Activated T-cell treated with anti-CD3 and anti-CD28 coated beads, Interleukin-2, amount 50 U/mL, for 1 hour (primary cell): ENCODE measurements around the gene SRRM2.
"Not testable (repeated sequence)": the region's sequence is repeated elsewhere in the genome, so short reads cannot be mapped to it uniquely, and the experiment has no call there.

Experiments used
- DNase-seq: peaks from one replicate; pipeline ENCODE4 v3.0.0-alpha.2; 2020

The SRRM2 gene

DNA sequence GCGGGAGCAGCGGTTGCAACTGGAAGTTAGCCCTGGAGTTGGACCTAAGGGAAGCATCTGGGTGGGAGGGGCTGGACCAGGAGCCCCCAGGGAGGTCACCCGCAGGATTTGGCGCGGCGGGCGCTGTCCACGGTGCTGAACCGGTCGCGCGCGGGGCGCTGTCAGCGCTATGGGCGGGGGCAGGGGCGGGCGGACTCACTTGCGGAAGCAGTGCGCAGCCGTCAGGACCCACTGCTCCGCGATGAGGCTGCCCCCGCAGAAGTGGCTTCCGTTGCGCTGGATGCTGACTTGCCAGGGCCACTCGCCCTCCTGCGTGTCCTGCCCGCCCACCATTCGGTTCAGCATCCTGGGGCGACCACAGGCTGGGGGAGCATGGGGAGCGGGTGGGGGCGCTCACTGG lies 36.9 kb upstream of the SRRM2 start:
- peak; percentile 86 for DNase-seq

DNA sequence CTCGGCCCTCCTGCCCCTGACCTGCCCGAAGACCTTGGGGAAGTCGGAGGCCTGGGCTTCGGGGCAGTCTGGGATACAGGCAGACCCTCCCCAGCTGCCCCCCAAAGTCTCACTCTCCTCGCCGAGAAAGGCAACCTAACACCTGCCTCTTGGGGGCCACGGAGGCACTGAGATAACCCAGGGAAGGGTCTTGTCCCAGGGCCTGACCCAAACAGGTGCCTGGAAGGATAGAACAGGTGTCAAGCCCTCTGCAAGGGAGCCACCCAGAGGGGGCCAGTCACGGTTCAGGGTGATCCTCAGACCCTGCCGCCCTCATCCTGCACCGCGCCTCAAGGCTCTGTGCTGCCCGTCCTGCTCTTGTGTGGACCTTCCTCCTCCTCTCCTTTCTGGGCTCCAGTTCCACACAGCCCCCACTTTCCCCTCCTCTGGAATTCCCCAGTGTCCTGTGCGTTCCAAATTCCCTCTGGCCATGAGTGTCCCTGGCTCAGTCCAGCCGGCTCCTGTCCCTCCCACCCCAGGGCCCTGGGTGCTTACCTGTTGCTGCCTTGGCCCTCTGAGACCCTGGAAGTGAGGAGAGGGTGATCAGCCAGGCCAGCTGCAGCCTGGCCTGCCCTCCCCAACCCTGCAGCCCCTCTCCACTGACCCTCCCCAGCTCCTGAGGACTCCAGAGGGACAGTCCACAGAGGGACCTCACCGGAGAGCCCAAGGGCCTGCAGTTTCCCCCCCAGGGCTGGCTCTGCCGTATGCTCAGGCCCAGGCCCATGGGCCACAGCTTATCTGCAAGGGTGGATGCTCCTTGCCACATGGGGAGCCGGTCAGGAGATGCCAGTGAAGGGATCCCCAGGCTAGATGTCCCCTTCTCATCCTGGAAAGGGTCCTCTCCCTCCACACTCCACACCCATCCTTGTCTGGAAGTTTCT lies 36.2 kb upstream of the SRRM2 start:
- DNase-seq = no peak

DNA sequence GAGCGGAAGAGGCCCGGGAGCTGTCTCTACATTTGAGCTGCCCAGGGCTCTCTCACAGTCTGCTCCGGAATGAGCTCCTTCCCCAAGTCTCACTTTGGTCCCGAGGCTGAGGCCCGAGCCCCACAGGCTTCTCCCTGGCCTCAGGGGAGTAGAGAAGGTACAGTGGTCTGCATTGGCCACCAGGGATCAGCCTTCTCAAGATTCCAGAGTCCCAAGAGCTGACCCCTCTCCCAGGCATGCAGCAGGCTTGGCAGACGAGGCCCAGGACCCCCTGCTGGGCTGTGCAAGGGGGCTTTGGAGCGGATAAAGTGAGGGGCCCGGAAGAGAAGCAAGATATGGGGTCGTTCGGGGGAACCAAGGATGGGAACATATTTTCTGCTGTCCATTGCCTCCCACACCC lies 35.5 kb upstream of the SRRM2 start:
- no peak for DNase-seq

DNA sequence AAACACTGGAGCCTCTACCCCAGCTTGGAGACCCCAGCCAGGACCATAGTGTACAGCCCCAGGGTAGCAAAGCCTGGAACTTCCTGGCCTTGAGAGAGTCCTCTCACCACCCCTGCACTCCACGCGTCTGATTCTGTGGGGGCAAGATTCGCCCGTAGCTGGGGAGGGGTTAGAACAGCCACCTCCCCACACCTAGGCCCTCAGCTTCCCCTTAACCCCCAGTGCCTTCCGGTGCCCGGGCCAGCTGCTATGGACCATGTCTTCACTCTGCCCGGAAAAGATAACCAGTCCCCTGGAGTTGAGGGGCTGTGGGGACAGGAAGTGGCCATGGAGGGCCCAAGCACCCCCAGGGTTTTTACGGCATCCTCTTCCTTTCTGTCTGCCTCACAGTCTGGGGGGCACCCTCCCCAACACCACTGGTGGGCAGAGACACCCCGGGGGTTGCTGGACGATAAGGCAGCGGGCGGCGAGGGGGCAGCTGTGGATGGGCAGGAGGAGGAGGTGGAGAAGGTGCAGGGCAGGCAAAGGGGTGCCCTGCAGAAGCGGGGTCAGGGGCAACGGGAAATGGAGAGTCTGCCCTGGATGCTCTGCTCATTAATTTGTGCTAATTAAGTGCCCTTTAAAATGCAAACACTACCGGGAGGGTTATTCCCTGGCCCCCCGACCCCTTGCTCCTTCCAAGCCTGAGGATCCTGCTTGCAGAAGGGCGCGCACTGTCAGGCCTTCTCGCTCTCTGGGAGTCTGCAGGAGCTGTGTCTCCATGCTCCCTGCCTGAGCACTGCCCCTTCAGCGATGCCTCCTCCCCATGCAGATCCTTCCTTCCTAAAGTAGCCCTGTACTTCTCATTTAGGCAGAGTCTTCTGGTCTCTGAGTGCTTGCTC lies 34.8 kb upstream of the SRRM2 start:
- DNase-seq = no peak

DNA sequence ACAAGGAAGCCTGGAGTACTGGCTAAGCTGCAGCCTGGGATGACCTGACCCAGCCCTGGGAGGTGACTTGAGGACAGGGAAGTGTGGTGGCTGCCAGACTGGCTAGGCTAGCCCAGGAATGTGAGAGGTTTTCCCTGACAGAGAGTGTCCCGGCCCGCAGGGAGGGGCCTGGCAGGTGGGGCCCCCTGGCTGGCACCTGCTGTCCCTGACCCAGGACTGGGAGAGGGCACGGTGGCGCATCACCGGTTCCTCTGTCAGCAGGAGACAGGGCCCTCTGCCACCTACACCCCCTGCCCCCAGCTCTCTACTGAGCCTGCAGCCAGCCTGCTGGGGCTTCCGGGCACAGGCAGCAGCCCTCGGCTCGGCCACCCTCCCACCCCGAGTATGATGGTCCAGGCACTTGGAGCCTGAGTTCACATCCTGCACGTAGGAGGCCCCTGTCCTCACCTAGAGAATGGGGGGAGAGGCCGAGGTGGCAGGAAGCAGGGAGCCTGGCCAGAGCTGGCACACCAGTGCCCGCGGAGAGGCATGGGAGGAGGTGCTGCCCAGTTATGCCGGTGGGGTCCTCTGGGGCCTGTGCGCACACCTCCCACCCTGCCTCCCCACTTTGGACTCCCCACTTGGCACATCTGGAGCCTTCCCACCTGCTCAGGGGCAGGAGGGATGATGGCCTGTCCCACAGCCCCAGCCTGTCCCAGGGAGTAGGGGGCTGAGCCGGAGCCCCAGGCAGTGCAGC lies 32.9 kb upstream of the SRRM2 start:
- no peak for DNase-seq

DNA sequence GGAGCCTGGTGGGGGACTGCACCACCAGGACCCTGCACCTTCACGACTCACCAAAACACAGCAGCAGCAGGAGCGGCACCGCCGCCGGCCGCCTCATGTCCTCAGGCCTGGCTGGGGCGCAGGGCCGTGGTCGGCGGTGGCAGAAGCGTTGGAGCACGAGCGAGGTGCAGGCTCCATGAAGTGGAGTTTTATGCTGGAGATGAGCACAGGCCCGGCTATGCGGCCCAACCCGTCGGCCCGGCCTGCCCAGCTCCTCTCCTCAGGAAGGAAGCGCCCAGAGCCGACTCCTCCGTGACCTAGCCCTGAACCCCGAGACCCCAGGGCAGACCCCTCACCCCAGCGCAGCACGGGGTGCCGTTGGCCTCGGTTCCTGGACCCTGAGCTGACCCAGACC lies 32.4 kb upstream of the SRRM2 start, which contains the start of gene PRSS27:
Gene PRSS27, minus strand, starts transcription at position 161 of the 394 bp plus-strand sequence. Its CDS starts 64 bp downstream, at position 97.
- no peak for DNase-seq

DNA sequence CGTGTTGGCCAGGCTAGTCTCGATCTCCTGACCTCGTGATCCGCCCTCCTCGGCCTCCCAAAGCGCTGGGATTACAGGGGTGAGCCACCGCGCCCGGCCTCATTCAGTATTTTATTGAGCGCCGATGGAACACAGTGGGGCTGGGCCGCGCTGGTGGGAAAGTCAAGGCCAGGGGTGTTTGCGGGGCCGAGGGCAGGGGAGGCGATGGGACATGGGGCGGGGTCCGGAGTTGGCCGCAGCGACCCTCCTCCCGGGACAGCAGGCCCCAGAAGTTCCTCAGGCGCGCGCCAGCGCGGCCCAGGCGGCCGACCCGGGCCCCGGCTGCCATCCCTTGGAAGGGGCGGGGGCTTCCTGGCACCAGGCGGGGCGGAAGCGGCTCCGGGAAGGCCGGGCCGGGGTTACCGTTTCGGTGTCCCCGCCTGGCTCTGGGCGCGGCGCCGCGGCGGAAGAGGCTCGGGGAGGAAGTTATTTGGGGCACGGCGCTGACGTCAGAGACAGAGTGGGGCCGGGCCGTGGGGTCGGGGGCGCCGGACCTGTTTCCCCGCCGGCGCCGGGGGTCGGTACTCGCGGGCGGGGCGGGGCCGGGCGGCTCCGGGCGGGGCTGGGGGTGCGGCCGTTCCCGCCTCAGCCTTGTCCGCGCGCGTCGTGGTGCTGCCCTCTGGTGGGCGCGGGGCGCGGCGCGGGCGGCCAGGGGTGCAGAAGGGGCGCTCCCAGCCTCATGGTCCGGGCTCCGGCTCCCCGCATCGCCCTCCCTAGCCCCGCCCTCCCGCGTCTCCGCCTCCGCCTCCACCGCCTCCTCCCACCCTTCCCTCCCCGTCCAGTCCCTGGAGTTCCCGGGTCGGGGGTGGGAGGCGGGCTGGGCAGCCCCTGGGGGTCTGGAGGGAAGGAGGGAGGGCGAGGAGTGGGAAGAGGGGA lies 31.5 kb upstream of the SRRM2 start:
- DNase-seq = peak; percentile 87

DNA sequence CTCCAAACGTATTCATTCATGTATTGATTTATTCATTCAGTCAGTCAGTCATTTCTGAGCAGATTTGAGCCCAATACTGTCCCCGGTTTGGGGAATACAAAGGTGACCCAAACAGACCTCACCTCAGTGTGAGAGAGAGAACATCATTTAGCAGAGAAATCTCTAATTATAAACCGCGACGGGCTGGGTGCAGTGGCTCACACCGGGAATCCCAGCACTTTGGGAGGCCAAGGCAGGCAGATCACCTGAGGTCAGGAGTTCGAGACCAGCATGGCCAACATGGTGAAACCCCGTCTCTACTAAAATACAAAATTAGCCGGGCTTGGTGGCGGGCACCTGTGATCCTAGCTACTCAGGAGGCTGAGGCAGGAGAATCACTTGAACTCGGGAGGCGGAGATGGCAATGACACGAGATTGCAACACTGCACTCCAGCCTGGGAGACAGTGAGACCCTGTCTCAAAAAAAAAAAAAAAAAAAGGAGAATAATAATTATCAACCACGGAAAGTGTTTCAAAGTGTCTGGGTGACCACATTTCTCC lies 30.7 kb upstream of the SRRM2 start:
- not testable (repeated sequence) for DNase-seq

DNA sequence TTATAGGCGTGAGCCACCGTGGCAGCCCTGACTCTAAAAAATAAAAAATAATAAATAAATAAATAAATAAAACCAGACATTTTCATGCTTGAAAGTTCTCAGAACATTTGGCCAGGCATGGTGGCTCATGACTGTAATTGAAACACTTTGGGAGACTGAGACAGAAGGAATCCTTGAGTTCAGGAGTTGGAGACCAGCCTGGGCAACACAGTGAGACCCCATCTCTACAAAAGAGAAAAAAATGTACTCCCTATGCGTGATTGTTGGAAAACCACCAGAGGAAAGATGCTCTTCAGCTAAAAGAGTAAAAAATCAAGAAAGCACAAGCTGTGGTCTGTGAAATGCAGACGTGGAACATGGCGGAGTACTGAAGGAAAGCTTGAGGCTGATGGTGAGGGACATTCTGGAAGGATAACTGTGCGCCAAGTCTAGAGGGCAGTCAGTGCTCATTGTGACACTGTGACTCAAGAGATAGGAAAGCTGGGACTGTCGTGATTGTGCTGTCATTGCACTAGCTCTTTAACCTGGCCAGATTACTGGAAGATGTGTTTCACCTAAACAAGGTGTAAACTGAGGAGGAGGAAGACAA lies 28.3 kb upstream of the SRRM2 start:
- DNase-seq = no peak

DNA sequence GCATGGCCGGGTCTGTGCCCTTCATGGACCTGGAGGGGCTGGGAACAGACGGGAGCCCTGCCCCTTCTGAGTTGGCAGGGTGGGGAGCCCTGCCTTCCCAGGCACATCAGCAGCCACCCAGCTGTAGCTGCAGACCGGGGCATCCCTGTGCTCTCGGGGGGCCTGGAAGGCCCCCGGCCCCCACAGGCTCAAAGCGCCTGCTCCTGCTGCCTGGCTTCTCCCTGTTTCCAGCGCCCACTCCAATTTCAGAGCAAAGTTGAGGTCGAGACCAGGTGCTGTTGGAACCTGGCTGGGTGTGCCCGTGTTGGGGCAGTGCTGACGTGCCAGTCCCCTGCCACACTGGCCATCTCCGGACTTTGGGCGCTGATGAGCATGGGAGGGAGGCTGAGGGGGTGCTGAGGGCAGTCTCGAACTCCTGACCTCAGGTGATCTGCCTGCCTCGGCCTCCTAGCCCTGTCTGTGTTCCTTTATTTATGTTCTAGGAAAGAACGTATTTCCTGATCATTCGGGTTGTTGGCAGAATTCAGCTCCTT lies 27.6 kb upstream of the SRRM2 start:
- DNase-seq = no peak

DNA sequence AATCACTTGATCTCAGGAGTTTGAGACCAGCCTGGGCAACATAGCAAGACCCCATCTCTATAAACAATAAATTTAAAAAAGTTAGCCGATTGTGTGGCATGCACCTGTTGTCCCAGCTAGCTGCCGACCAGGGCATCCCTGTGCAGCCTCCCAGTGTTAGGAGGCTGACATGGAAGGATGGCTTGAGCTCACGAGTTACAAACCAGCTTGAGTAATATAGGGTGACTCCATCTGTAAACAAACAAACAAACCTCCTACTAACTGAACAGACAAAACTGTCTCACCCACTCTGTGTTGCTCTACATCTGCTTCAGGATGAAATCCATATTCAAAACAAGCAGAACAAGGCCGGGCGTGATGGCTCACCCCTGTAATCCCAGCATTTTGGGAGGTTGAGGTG lies 25.5 kb upstream of the SRRM2 start:
- no peak for DNase-seq

DNA sequence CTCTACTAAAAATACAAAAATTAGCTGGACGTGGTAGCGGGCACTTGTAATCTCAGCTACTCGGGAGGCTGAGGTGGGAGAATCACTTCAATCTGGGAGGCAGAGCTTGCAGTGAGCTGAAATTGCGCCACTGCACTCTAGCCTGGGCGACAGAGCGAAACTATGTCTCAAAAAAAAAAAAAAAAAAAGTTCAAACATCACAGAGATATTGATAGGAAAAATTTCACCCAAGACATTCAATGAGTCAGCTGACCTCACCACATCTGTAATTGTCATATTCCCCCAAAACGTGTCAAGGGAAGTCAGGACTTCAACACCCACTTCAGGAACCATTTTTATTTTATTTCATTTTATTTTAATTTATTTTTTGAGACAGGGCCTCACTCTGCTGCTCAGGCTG lies 24.4 kb upstream of the SRRM2 start:
- DNase-seq = no peak

DNA sequence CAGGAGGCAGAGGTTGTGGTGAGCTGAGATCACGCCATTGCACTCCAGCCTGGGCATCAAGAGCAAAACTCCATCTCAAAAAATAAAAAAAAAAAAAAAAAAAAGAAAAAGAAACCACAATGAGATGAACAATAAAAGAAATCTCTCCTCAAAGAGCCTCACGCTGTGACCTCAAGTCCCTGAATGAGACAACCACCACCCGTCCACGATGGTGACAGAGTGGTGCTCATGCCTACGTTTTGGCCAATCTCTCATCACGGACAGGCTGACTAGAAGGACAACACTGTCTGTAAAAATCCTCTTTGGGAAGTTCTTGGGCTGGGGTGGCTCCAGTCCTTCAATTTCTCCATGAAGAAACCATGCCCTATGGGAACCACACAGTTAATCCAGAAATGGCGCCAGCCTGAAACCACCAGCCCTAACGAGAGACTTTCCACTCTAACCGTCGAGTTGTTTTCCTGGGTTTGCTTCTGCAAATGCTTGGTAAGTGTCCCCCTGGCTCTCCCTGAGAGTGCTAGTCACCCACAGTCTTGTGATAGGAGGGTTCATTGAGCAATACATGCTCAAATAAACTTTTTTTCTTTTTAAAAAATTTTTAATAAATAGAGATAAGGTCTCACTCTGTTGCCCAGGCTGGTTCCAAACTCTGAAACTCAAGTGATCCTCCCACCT lies 17.5 kb upstream of the SRRM2 start:
- DNase-seq = no peak

DNA sequence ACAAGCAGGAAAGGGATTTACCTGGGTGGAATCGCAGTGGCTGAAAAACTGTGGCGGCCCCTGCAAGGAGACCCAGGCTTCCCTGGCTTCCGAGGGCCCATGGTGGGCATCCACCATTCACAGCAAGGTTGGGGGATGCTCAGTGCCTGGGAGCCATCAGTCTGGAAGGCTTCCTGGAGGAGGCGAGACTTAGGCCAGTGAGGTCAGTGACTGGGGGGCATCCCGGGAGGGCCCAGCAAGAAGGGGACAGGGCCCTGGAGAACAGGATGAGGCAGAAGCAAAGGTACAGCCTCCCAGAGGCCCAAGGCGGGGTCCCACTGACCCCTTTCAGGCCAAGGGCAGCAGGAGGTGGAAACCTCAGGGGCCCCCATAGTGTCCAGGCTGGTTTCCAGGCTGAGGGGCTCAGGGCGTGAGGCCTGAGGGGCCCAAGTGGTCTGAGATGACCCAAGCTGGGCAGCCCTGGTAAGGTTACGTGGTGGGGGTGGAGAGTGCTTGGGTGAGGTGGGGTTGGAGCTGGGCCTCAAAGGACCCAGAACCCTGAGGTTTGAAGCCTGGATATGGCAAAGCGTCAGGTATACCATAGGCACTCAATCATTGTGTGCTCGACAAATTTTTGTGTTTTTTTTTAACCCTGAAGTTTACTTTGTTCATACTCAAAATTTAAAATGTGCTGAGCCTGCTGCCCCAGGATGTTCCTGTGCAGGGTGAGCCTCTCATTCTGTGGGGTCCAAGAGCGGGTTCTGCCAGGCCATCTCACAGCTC lies 15.8 kb upstream of the SRRM2 start:
- DNase-seq = no peak

DNA sequence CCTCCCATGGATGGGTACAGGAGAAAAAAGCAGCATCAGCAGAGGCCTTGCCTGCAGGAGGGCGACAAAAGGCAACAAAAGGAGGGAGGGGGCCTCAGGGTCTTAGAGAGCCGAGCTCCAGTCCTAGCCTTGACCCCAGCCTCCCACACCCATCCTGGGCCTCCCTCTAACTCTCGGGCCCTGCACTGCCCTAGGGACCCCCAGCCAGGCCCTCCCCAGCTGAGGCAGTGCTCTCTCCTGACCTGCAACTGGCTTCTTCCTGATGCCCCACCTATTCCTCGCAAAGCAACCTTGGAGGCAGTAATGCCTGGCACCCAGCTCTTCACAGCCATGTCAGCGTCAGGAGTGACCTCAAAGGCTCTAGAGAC lies 15.2 kb upstream of the SRRM2 start:
- DNase-seq = no peak

DNA sequence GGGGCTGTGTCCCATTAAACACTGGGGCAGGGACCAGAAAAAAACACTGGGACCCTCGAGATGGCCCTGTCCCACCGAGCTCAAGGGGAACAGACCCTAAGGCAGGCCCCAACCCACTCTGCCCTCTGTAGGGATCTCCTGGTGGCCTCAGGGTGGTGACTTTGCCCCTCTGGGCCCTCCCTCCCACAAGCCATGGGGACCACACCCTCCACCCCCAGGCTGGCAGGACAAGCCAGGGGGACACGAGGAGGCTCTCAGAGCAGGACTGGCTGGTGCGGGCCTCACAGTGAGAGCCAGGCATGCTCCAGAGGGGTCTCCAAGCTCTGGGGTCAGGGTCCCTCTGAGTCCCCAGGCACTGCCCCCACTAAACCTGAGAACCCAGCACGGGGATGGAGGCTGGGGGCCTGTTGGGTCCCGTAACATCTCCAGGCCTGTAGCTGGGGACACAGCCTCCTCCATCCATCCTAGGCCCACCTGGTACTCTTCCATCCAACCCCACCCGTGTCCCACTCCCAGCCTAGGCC lies 14.5 kb upstream of the SRRM2 start:
- DNase-seq = no peak

DNA sequence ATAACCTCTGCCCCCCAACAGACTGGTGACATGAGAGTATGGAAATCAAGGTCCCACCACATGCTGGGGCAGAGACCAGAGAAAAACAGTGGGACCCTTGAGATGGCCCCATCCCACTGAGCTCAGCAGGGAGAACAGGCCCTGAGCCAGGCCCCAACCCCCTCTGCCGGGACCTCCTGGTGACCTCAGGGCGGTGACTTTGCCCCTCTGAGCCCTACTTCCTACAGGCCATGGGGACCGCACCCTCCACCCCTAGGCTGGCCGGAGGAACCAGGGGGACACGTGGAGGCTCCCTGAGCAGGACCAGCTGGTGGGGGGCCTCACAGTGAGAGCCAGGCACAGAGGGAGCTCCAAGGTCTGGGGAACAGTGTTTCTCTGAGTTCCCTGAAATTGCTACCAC lies 13.8 kb upstream of the SRRM2 start:
- no peak for DNase-seq

DNA sequence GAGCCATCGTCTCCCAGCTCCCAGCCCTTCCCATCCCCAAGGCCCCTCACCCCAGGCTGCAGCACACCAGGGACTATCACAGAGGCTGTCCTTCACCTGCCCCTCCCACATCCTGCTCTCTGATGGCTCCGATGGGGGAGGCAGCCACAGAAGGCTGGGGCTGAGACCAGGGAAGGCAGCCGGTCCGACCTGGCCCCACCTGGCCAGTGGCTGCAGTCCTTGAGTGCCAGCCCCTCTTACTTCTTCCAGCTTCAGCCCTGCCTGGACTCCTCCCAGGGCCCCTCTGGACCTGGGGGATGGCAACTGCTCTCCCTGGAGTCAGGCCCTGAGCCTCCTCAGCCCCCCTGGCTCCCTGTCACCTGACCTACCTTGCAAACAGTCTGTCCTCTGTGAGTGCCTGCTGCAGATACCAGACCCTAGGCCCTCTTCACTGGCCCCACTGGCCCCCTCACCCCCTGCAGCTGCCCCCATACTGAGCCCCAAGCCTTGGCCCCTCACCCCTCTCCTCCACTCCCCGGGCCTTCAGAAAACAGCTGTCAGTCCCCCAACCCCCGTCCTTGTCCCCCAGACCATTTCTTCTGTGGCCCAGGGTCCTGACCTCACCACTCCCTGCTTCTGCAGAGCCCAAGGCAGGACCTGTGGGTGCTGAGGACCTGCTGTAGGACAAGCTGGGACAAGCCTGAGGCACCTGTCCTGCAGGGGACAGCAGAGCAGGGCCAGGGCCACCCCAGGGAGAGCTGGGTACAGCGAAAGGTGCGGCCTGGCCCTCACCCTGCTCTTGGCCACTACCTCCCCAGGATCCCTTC lies 12.6 kb upstream of the SRRM2 start:
- DNase-seq = no peak

DNA sequence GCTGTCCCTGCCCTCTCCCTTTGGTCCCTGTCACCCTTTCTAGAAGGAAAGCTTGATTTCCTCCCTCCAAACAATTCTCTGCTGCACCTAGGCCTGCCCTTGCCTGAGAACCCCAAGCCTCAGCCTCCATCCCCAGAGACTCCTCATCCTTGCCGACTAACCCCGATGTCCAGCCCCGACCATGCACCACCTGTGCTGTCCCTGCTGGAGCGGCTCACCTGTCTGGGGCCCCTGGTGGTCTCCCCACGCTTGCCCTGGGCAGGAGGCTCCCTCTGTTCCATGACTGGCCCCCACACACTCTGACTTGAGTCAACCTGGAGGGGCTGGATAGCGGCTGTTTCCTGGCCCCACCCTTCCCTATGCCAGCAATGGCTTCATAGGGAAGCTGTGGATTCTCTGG lies 12.0 kb upstream of the SRRM2 start:
- no peak for DNase-seq
